Stimulated activated CD4-positive, alpha-beta T cell treated with anti-CD3 and anti-CD28 coated beads, Interleukin-4, amount 100 ng/mL, for 4 hours (primary cell): ENCODE measurements around the gene CCNL1.
"Not testable (repeated sequence)": the region's sequence is repeated elsewhere in the genome, so short reads cannot be mapped to it uniquely, and the experiment has no call there.

Experiments used
- DNase-seq, 2 experiments: peaks; one replicate each; pipeline ENCODE4 v3.0.0-alpha.2; 2020

CCNL1 gene

DNA sequence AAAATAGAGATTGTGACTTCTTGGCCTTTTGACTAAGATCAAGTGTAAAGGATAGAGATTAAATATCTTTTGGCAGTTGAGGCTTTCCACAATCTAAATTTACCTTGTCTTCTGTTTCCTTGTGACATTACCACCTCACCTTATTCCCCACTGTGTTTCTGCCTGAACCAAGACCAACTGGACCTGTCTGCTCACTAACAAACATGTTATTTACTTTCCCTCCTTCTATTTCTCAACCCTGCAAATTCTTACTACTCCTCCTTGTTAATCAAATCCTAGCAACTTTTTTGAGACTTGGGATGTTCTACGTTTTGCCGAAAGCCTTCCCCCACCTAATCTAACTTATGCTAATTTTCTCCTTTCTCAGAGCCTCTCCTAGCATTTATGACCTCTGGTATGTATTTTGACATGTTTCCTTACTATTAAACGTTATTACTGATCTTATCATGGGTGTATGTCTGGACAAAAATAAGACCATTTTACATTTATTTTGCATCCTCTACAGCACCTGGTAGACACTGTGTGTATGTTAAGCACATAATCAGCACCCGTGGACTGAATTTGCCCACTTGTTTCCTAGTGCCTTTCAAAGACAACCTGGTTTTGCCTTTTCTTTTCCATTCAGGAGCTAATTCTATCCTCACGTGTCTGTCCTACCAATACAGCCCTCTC, 7.6 kb upstream of the CCNL1 start:
- no peak for DNase-seq

DNA sequence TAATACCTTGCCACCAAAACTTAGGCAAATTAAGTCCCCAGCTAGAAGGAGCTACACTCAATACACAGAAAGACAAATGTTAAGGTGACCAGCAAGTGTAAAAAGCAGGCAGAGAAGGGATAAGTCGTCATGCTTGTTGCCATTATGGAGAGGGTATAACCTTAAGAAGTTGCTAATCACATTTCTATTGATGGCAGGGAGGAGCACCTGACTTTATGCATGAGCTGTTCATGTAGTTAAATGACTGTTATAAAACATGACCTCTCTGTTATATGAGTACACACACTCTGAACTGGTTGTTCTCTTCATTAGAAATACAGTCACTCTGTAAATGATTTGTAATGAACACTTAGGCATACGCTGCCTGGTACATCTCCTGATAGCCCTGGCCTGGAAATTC, 6.6 kb upstream of the CCNL1 start:
- DNase-seq: no peak

- no peak for DNase-seq
Measured at GRCh38 chr3:157166115-157166514, 6.2 kb upstream of the CCNL1 start.

DNA sequence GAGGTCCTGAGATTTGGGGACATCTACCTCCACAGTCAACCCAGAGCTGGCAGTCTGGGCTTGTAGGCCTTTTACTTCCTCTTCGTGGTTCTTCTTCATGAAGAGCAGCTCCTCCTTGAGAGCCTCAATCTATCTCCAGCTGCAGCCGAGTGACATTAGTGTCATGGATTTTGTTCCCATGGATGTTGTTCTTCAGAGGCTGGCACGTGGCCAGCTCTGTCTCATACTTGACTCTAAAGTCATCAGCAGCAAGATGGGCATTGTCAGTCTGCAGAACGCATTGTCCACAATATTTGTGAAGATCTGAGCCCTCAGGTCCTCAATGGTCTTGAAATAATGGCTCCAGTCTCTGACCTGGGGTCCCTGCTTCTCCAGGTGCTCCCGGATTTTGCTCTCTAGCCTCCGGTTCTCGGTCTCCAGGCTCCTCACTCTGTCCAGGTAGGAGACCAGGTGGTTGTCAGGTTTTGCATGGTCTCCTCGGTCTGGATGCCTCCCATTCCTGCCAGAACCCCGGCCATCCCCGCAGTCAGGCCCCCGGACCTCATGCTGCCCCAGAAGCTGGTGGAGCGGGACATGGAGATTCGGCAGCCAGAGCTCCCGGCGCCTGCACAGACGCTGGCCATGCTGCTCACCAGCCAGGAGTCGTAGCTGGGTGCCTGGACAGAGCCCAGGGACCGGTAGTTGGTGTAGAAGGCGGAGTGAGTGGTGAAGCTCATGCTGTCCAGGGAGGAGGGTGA, 3.4 kb upstream of the CCNL1 start:
- DNase-seq: no peak

DNA sequence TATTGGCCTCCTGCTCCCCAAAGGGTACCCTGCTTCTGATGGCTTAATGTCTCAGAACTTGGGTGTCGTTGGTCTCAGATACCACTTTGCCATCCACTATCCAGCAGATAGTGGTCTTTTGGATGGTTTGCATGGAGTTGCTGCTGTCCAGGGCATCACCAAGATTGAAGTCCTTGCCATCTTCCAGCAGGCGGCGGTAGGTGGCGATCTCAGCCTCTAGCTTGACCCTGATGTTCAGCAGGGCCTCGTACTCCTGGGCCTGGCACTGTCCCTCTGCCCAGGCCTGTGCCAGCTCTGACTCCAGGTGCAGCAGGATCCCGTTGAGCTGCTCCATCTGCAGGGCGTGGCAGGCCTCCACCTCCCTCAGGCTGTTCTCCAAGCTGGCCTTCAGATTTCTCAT, 2.7 kb upstream of the CCNL1 start:
- DNase-seq: not testable (repeated sequence)

- DNase-seq: peak in 1 of 2 experiments; percentile 62
Measured at GRCh38 chr3:157160658-157161424, 894 bp upstream of the CCNL1 start.

DNA sequence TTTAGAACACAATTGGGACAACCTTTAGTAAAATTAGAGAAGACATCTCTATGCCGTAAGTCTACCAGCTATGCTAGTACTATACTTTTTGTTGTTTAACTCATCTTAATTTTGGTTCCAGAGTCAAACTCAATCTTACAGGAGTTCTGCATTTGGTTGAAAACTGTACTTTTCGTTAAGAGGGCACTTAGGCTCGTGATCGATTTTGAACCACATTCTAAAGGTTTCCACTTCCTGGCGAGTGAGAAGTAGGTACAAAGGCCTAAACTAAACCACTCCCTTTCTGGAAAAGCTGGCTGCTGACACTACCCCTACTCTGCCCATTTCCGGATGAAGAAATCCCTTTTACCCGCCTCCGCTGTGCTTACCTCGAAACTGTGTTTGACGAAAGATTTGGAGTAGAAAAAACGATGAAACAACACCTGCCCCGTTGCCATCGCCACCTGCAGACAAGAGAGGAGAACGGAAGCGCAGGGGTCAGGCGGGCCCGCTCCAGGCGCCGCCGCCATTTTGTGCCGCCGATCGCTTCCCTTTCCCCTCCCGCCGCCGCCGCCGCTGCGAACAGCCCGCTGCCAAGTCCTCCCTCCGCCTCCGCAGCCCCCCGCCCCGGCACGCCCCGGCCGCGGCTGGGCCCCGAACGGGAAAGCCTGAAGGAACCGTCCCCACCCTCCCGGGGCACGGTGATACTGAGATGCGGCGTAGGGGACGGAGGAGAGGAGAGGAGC, 748 bp downstream of the CCNL1 start:
- DNase-seq: peak; percentile 70 to 77

- no peak for DNase-seq
Measured at GRCh38 chr3:157157836-157158235, 2.1 kb downstream of the CCNL1 start.

GRCh38 chr3:157156837-157157635, 2.9 kb downstream of the CCNL1 start:
- DNase-seq: no peak

DNA sequence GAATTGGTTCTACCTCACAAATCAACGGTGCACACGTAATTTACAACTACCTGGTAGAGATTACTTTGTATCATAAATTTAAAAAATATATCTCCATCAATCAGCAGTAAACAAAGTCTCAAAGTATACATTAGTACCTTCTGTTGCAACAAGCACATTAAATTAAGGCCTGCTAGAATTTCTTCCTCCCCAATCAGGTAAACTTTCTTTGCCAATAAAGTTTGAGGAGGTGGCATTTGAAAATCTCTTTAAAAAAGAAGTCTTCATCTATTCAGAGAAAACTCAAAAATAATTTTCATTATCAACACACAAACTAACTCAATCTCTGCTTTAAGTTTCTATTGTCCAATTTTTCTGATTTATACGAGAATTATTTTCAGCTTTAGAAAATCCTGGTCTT, 4.4 kb downstream of the CCNL1 start:
- no peak for DNase-seq

DNA sequence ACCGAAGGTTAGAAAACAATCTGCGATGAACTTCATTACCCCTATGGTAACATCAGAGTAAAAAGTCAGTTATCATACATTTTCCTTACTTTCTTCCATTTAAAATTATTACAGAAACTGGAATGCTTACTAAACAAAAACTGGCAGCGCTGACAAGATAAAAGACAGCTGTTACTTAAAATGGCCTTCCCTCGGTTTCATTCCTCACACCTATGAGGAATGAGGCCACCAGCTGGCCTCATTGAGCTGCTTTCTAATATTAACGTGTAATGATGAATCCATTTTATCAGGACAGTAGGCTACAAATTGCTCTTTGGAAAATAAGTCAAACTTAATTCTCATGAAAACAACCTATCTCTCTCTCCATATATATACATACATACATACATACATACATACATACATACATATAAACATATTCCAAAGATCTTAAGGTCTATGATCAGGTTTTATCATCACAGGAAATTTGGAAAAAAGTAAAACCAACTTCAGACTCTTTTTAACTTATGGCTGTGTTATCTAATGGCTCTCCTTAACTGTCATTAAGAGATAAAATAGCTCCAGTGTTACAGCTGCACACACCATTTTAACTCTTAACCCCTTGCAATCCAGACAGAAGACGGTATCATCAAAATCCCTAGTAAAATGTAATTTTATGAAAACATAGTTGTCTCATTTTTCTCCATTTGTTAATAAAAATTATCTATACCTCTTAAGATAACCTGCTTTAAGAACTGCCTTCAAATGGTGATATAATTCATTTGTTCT, 5.2 kb downstream of the CCNL1 start:
- no peak for DNase-seq

DNA sequence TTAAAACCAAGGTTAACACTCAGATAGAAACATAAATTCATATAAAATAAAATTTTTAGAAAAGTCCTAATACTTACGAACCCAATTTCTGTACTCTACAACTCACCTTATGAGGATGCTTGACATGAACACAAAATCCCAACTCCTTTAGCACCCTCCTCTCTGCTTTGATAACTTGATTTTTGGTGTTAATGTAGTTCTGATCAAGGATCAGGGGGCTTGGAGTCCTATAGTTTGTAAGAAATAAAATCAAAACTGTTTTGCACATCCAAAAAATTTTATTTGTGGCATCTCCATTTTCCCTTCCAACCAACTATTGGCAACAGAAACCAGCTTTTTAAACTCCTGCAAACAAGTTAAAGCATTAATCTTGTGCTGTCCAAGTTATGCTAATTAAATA, 7.0 kb downstream of the CCNL1 start:
- no peak for DNase-seq

DNA sequence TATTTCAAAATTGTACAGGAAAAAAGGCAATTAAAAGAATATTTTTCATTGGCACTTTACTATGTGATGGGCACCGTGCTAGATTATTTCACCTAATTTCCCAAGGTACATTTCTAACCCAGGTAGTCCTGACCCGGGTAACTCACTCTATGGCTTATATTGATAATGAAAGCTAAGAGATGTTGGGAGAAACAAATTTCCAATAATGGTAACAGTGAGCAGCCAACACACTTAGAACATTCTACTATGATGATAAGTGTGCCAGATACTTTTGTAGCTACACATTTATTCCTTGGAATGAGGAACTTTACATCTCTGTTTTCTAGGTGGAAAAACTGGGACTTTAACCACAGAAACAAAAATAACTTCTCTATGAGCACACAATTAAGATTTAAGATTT, 7.5 kb downstream of the CCNL1 start:
- DNase-seq: no peak

GRCh38 chr3:157151627-157152026, 8.3 kb downstream of the CCNL1 start:
- no peak for DNase-seq

- DNase-seq: no peak
Measured at GRCh38 chr3:157151151-157151550, 8.8 kb downstream of the CCNL1 start.

GRCh38 chr3:157149136-157149696, 10.7 kb downstream of the CCNL1 start:
- DNase-seq: no peak

- DNase-seq: no peak
Measured at GRCh38 chr3:157148196-157148889, 11.6 kb downstream of the CCNL1 start.

GRCh38 chr3:157147099-157147803, 12.7 kb downstream of the CCNL1 start:
- no peak for DNase-seq

- no peak for DNase-seq
Measured at GRCh38 chr3:157145606-157146322, 14.2 kb downstream of the CCNL1 start.
